ENCODE measurements around the gene NUP133.

NUP133 gene

GRCh38 chr1:229466887-229467286 lies 41.3 kb downstream of the NUP133 start:
- no peaks in the 10 kb centered on the region for H3K9me3 ChIP-seq (ENCODE audit: control insufficient read depth, insufficient read depth, low read length)
- H3K36me3 ChIP-seq (ENCODE audit: control insufficient read depth, insufficient read depth, low read length): peaks cover 6% of the 10 kb centered on the region
- H3K27me3 ChIP-seq (ENCODE audit: control insufficient read depth, insufficient read depth, low read length): no peaks in the 10 kb centered on the region
- H3K9ac ChIP-seq (ENCODE audit: low read depth, low read length): no peak overlapping the region
- H3K4me1 ChIP-seq (ENCODE audit: control insufficient read depth, insufficient read depth, low read length): no peaks in the 10 kb centered on the region
- H3K4me3 ChIP-seq (ENCODE audit: low read depth, low read length): no peak overlapping the region

GRCh38 chr1:229464672-229465071 lies 43.5 kb downstream of the NUP133 start:
- Histone ChIP-seq H3K4me1 (ENCODE audit: control insufficient read depth, insufficient read depth, low read length) (no peaks in the 10 kb centered on the region), H3K9ac (ENCODE audit: low read depth, low read length) (no peak overlapping the region), H3K36me3 (ENCODE audit: control insufficient read depth, insufficient read depth, low read length) (peaks cover 2% of the 10 kb centered on the region), H3K9me3 (ENCODE audit: control insufficient read depth, insufficient read depth, low read length) (no peaks in the 10 kb centered on the region), H3K27me3 (ENCODE audit: control insufficient read depth, insufficient read depth, low read length) (no peaks in the 10 kb centered on the region), H3K4me3 (ENCODE audit: low read depth, low read length) (no peak overlapping the region)

DNA sequence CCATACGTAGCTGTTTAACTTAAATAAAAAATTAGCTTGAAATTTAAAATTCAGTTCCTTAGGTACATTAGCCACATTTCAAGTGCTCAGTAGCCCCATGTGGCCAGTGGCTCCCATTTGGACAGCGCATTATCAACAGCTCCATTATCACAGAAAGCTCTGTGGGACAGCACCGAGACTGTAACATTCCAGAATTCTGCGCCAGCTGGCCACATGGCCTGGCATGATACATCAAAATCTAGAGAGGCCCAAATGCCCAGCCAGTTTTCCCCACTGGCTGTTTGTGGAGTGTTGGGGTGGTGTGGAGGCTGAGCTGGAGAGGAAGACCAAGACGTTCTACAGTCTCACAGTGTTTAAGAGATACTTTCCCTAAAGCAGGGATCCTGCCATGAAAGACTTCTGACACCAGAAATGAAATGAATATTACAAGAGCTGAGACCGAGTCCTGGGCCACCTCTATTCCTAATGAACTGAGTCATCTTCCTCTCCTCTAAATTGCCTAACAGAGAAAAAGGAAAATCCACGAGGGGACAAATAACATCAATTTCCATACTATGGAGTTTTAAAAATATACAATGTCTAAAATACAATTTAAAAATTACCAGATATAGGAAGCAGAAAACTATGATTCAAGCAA lies 47.0 kb downstream of the NUP133 start:
- Histone ChIP-seq H3K4me1 (ENCODE audit: control insufficient read depth, insufficient read depth, low read length) (no peaks in the 10 kb centered on the region), H3K36me3 (ENCODE audit: control insufficient read depth, insufficient read depth, low read length) (no peaks in the 10 kb centered on the region), H3K4me3 (ENCODE audit: low read depth, low read length) (no peak overlapping the region), H3K27me3 (ENCODE audit: control insufficient read depth, insufficient read depth, low read length) (no peaks in the 10 kb centered on the region), H3K9me3 (ENCODE audit: control insufficient read depth, insufficient read depth, low read length) (no peaks in the 10 kb centered on the region), H3K9ac (ENCODE audit: low read depth, low read length) (no peak overlapping the region)

DNA sequence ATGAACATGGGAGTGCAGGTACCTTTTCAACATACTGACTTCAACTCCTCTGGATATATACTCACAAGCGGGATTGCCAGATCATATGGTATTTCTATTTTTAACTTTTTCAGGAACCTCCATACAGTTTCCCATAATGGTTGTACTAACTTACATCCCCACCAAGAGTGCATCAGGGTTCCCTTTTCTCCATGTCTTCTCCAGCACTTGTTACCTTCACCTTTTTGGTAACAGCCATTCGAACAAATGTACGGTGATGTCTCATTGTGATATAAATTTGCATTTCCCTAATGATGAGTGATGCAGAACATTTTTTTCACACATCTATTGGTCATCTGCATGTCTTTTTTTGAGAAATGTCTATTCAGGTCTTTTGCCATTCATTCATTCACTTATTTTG lies 48.3 kb downstream of the NUP133 start:
- Histone ChIP-seq H3K27me3 (ENCODE audit: control insufficient read depth, insufficient read depth, low read length) (no peaks in the 10 kb centered on the region), H3K9ac (ENCODE audit: low read depth, low read length) (no peak overlapping the region), H3K4me1 (ENCODE audit: control insufficient read depth, insufficient read depth, low read length) (no peaks in the 10 kb centered on the region), H3K36me3 (ENCODE audit: control insufficient read depth, insufficient read depth, low read length) (no peaks in the 10 kb centered on the region), H3K4me3 (ENCODE audit: low read depth, low read length) (no peak overlapping the region), H3K9me3 (ENCODE audit: control insufficient read depth, insufficient read depth, low read length) (no peaks in the 10 kb centered on the region)

DNA sequence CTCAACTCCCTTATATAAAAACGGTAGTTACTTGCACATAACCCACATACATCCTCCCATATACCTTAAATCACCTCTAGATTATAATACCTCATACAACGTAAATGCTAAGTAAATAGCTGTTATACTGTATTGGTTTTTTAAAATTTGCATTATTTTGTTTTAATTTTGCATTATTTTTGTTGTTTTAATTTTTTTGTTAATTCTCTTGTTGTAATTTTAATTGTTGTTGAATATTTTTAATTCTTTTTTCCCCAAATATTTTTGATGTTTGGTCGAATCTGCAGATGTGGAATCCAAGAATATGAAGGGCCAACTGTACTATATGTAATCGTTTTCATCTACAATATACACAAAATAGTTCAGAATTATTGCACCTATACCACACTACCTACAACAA lies 50.7 kb downstream of the NUP133 start:
- Histone ChIP-seq H3K9ac (ENCODE audit: low read depth, low read length) (no peak overlapping the region), H3K27me3 (ENCODE audit: control insufficient read depth, insufficient read depth, low read length) (no peaks in the 10 kb centered on the region), H3K9me3 (ENCODE audit: control insufficient read depth, insufficient read depth, low read length) (no peaks in the 10 kb centered on the region), H3K4me3 (ENCODE audit: low read depth, low read length) (no peak overlapping the region), H3K36me3 (ENCODE audit: control insufficient read depth, insufficient read depth, low read length) (no peaks in the 10 kb centered on the region), H3K4me1 (ENCODE audit: control insufficient read depth, insufficient read depth, low read length) (no peaks in the 10 kb centered on the region)

- Histone ChIP-seq H3K4me1 (ENCODE audit: control insufficient read depth, insufficient read depth, low read length) (no peaks in the 10 kb centered on the region), H3K27me3 (ENCODE audit: control insufficient read depth, insufficient read depth, low read length) (no peaks in the 10 kb centered on the region), H3K9me3 (ENCODE audit: control insufficient read depth, insufficient read depth, low read length) (no peaks in the 10 kb centered on the region), H3K4me3 (ENCODE audit: low read depth, low read length) (no peak overlapping the region), H3K36me3 (ENCODE audit: control insufficient read depth, insufficient read depth, low read length) (no peaks in the 10 kb centered on the region), H3K9ac (ENCODE audit: low read depth, low read length) (no peak overlapping the region)
Observed at GRCh38 chr1:229456016-229456415, 52.1 kb downstream of the NUP133 start.

- H3K4me1 ChIP-seq (ENCODE audit: control insufficient read depth, insufficient read depth, low read length): no peaks in the 10 kb centered on the region
- no peaks in the 10 kb centered on the region for H3K36me3 ChIP-seq (ENCODE audit: control insufficient read depth, insufficient read depth, low read length)
- no peaks in the 10 kb centered on the region for H3K27me3 ChIP-seq (ENCODE audit: control insufficient read depth, insufficient read depth, low read length)
- H3K4me3 ChIP-seq (ENCODE audit: low read depth, low read length): no peak overlapping the region
- no peaks in the 10 kb centered on the region for H3K9me3 ChIP-seq (ENCODE audit: control insufficient read depth, insufficient read depth, low read length)
- H3K9ac ChIP-seq (ENCODE audit: low read depth, low read length): no peak overlapping the region
Observed at GRCh38 chr1:229454056-229454455, 54.1 kb downstream of the NUP133 start.

- no peaks in the 10 kb centered on the region for H3K9me3 ChIP-seq (ENCODE audit: control insufficient read depth, insufficient read depth, low read length)
- no peaks in the 10 kb centered on the region for H3K36me3 ChIP-seq (ENCODE audit: control insufficient read depth, insufficient read depth, low read length)
- no peak overlapping the region for H3K9ac ChIP-seq (ENCODE audit: low read depth, low read length)
- H3K4me1 ChIP-seq (ENCODE audit: control insufficient read depth, insufficient read depth, low read length): no peaks in the 10 kb centered on the region
- no peak overlapping the region for H3K4me3 ChIP-seq (ENCODE audit: low read depth, low read length)
- H3K27me3 ChIP-seq (ENCODE audit: control insufficient read depth, insufficient read depth, low read length): no peaks in the 10 kb centered on the region
Observed at GRCh38 chr1:229452956-229453801, 55.0 kb downstream of the NUP133 start.

DNA sequence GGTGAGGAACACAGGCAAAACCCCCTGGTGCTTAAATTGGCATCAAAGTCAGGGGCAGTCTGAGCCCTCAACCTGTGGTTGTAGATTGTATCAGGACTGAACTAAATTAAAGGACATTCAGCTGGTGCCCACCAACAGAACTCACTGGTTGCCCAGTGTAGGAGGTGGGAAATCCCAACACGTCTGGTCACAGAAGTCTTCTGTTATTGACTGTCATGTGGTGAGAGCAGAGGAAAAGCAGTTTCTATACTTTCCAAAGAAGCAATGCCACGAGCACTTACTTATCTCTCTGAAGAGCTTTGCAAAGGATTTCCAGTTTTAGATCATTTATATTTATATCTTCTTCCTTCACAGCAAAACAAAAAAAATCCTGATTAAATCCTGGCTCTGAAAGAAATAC lies 59.3 kb downstream of the NUP133 start:
- Histone ChIP-seq H3K9me3 (ENCODE audit: control insufficient read depth, insufficient read depth, low read length) (no peaks in the 10 kb centered on the region), H3K36me3 (ENCODE audit: control insufficient read depth, insufficient read depth, low read length) (no peaks in the 10 kb centered on the region), H3K4me3 (ENCODE audit: low read depth, low read length) (no peak overlapping the region)

DNA sequence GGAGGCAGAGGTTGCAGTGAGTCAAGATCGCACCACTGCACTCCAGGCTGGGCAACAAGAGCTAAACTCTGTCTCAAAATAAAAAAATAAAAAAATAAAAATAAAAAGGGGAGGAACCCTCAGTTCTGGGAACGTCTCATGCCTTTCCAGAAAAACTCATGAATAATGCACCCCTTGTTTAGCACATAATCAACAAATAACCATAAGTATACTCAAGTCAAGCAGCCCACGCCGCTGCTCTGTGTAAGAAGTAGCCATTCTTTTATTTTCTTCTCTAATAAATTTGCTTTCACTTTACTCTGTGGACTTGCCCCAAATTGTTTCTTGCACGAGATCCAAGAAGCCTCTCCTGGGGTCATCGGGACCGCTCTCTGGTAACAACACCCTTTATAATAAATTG lies 59.8 kb downstream of the NUP133 start:
- Histone ChIP-seq H3K9ac (ENCODE audit: low read depth, low read length) (no peak overlapping the region), H3K9me3 (ENCODE audit: control insufficient read depth, insufficient read depth, low read length) (no peaks in the 10 kb centered on the region), H3K4me3 (ENCODE audit: low read depth, low read length) (no peak overlapping the region), H3K36me3 (ENCODE audit: control insufficient read depth, insufficient read depth, low read length) (no peaks in the 10 kb centered on the region), H3K4me1 (ENCODE audit: control insufficient read depth, insufficient read depth, low read length) (no peaks in the 10 kb centered on the region), H3K27me3 (ENCODE audit: control insufficient read depth, insufficient read depth, low read length) (no peaks in the 10 kb centered on the region)

More for the DNA sequence above, 59.3 kb downstream of the NUP133 start:
- Histone ChIP-seq H3K4me1 (ENCODE audit: control insufficient read depth, insufficient read depth, low read length) (no peaks in the 10 kb centered on the region), H3K9ac (ENCODE audit: low read depth, low read length) (no peak overlapping the region), H3K27me3 (ENCODE audit: control insufficient read depth, insufficient read depth, low read length) (no peaks in the 10 kb centered on the region)

GRCh38 chr1:229447809-229448252 lies 60.3 kb downstream of the NUP133 start:
- Histone ChIP-seq H3K36me3 (ENCODE audit: control insufficient read depth, insufficient read depth, low read length) (no peaks in the 10 kb centered on the region), H3K4me1 (ENCODE audit: control insufficient read depth, insufficient read depth, low read length) (no peaks in the 10 kb centered on the region), H3K27me3 (ENCODE audit: control insufficient read depth, insufficient read depth, low read length) (no peaks in the 10 kb centered on the region), H3K4me3 (ENCODE audit: low read depth, low read length) (no peak overlapping the region), H3K9me3 (ENCODE audit: control insufficient read depth, insufficient read depth, low read length) (no peaks in the 10 kb centered on the region), H3K9ac (ENCODE audit: low read depth, low read length) (no peak overlapping the region)

- Histone ChIP-seq H3K4me1 (ENCODE audit: control insufficient read depth, insufficient read depth, low read length) (no peaks in the 10 kb centered on the region), H3K9ac (ENCODE audit: low read depth, low read length) (no peak overlapping the region), H3K27me3 (ENCODE audit: control insufficient read depth, insufficient read depth, low read length) (no peaks in the 10 kb centered on the region), H3K4me3 (ENCODE audit: low read depth, low read length) (no peak overlapping the region), H3K36me3 (ENCODE audit: control insufficient read depth, insufficient read depth, low read length) (no peaks in the 10 kb centered on the region), H3K9me3 (ENCODE audit: control insufficient read depth, insufficient read depth, low read length) (no peaks in the 10 kb centered on the region)
Observed at GRCh38 chr1:229445828-229446227, 62.3 kb downstream of the NUP133 start.
